Transverse colon (tissue), 3 donors: Measurements from ENCODE around the gene SLC35E4.

ENCODE experiments used
- CTCF ChIP-seq, 5 experiments: fragments of 200-600 bp in 3 of 5; fragments of 450-650 bp in 2 of 5; sonication (generic) in 3 of 5; IDR thresholded peaks; 1 replicate in 2 of 5; 2 replicates in 3 of 5; pipeline ENCODE4 v1.5.1; 2016 to 2017; ENCODE audit warnings: antibody characterized with exemption in 5 of 5, inconsistent platforms in 3 of 5, mild to moderate bottlenecking in 2 of 5, moderate library complexity in 1 of 5
- EP300 ChIP-seq: sonication (generic); formaldehyde crosslinking; IDR thresholded peaks from one replicate; pipeline ENCODE4 v1.6.1; 2017; ENCODE audit warnings: antibody characterized with exemption, low read depth

- TF ChIP-seq EP300: no peak
- peak in 3 of 5 experiments; percentile 11 to 25 (median 12) for TF ChIP-seq CTCF (IDR thresholded peaks at IDR 0.05)
Measured at GRCh38 chr22:30636226-30637077, 871 bp downstream of the SLC35E4 start.
